OCI-LY7 (cell line): ENCODE results near the gene FANCI. TPM values are rescaled to one million over a fixed set of nuclear protein-coding genes. Genes with fewer than 3 reads are reported as not detected.

Experiments
- BruUV-seq: library from RNA; stranded (reverse); fragments of 400-500 nt; replicated peaks from 2 replicates; lab custom pipeline; 2021; lab: Mats Ljungman, UMichigan
- CTCF ChIA-PET: fragments of 300-600 bp; sonication (Branson Sonifier 250); formaldehyde crosslinking; loops from one replicate; lab custom pipeline; 2022; ENCODE audit warnings: antibody characterized with exemption; ENCODE audit not compliant: unreplicated experiment; lab: Charles Lee
- POLR2A ChIA-PET: fragments of 300-600 bp; sonication (Branson Sonifier 250); formaldehyde crosslinking; loops from one replicate; lab custom pipeline; 2022; ENCODE audit warnings: antibody characterized with exemption; lab: Charles Lee
- DNase-seq: peaks from one replicate; pipeline ENCODE4 v3.0.0-alpha.2; 2015; ENCODE audit warnings: low spot score
- H2AFZ ChIP-seq: fragments of 200-600 bp; sonication (generic), shearing (Covaris generic); 2 replicates; pipeline ENCODE4 v1.6.1; 2014; ENCODE audit warnings: mild to moderate bottlenecking, antibody characterized with exemption, low read length, moderate library complexity
- H3K27ac ChIP-seq: fragments of 200-600 bp; sonication (generic); 2 replicates; pipeline ENCODE4 v1.5.1; 2014; ENCODE audit warnings: mixed run types, low read depth, mild to moderate bottlenecking, moderate library complexity, low read length, inconsistent platforms; ENCODE audit not compliant: poor library complexity, severe bottlenecking
- H3K36me3 ChIP-seq: fragments of 200-600 bp; sonication (generic); 2 replicates; pipeline ENCODE4 v1.6.1; 2014; ENCODE audit warnings: mild to moderate bottlenecking, antibody characterized with exemption, low read length, moderate library complexity, mixed read lengths; ENCODE audit not compliant: insufficient read depth
- H3K4me1 ChIP-seq: fragments of 200-600 bp; sonication (generic); 2 replicates; pipeline ENCODE4 v1.5.1; 2014; ENCODE audit warnings: mild to moderate bottlenecking, low read length; ENCODE audit not compliant: insufficient read depth, poor library complexity, severe bottlenecking
- H3K4me2 ChIP-seq: fragments of 200-600 bp; sonication (generic); 2 replicates; pipeline ENCODE4 v1.6.1; 2014; ENCODE audit warnings: mild to moderate bottlenecking, low read length
- H3K4me3 ChIP-seq: fragments of 200-600 bp; sonication (generic); 2 replicates; pipeline ENCODE4 v1.5.1; 2014; ENCODE audit warnings: mild to moderate bottlenecking, low read depth, low read length; ENCODE audit not compliant: poor library complexity, severe bottlenecking
- H3K79me2 ChIP-seq: fragments of 200-600 bp; sonication (generic); 2 replicates; pipeline ENCODE4 v1.6.1; 2016; ENCODE audit warnings: low read depth, mild to moderate bottlenecking, low read length, moderate library complexity, mixed read lengths; ENCODE audit not compliant: insufficient read depth
- H3K9me2 ChIP-seq: fragments of 200-600 bp; sonication (generic); 2 replicates; pipeline ENCODE4 v1.6.1; 2016; ENCODE audit warnings: mild to moderate bottlenecking, low read length, mixed read lengths; ENCODE audit not compliant: insufficient read depth
- H3K9me3 ChIP-seq: fragments of 200-600 bp; sonication (generic); 2 replicates; pipeline ENCODE4 v1.6.1; 2014; ENCODE audit warnings: mild to moderate bottlenecking, mixed run types, low read length, mixed read lengths
- H4K20me1 ChIP-seq: fragments of 200-600 bp; sonication (generic); 2 replicates; pipeline ENCODE4 v1.6.1; 2014; ENCODE audit warnings: mild to moderate bottlenecking, antibody characterized with exemption, low read length, moderate library complexity, mixed read lengths; ENCODE audit not compliant: insufficient read depth
- EZH2phosphoT487 ChIP-seq: fragments of 200-600 bp; sonication (generic); IDR thresholded peaks from 2 replicates; pipeline ENCODE4 v1.6.1; 2018; ENCODE audit warnings: low read depth, borderline replicate concordance, mild to moderate bottlenecking, mixed run types, antibody characterized with exemption, low read length, moderate library complexity, mixed read lengths
- intact Hi-C: fragments of 100-400 bp; cut with micrococcal nuclease; formaldehyde crosslinking; loops from one replicate; pipeline ENCODE4 v1.10.0; 2022; ENCODE audit not compliant: unreplicated experiment
- total RNA-seq, 2 experiments: library from RNA; depleted of rRNA in 1 of 2; stranded (reverse); fragments of >200 nt in 1 of 2; shearing (Covaris generic) in 1 of 2; gene quantifications; 2 replicates each; pipeline ENCODE4 v1.2.3, GENCODE V29; 2014 to 2022
- TF ChIP-seq, protein P1 (sequence below): fragments of 200-600 bp; sonication (generic); conservative IDR thresholded peaks from 2 replicates; pipeline ENCODE4 v1.5.1; 2014; ENCODE audit warnings: mild to moderate bottlenecking, antibody characterized with exemption, low read length, moderate library complexity, mixed read lengths

FANCI gene
- total RNA-seq, 2 experiments from 2014 or later, result 112 to 211 TPM

DNA sequence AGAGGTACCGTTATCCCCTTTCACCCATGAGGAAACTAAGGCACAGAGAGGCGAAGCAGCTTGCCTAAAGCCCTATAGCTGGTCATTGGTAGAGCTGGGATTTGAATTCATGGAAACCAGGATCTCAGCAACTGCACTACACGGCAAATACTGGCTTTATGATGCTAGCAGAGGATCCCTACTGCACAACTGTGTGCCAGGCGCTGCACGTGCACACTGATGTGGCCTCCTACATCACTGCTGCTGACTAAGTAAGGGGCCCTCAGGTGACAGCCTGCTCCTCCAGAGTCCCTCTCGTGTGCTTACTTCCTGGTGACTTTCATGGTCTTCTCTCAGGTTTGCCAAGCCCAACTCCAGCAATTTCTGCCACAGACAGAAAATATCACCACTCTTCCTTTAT lies 94.3 kb downstream of the FANCI start:
- DNase-seq, result no peak
- no peaks in the 10 kb centered on the region for H4K20me1 ChIP-seq
- peaks cover 12% of the 10 kb centered on the region for H3K79me2 ChIP-seq
- H3K27ac ChIP-seq, result no peak overlapping the region
- H3K4me3 ChIP-seq, result no peak overlapping the region
- CTCF ChIA-PET, result interaction anchor here (1.2 kb wide), 1 partner anchor 21 kb away, joined by 4 read pairs; no protein-coding TSS in a partner anchor
- H3K4me2 ChIP-seq, result no peak overlapping the region
- TF ChIP-seq, protein P1, sequence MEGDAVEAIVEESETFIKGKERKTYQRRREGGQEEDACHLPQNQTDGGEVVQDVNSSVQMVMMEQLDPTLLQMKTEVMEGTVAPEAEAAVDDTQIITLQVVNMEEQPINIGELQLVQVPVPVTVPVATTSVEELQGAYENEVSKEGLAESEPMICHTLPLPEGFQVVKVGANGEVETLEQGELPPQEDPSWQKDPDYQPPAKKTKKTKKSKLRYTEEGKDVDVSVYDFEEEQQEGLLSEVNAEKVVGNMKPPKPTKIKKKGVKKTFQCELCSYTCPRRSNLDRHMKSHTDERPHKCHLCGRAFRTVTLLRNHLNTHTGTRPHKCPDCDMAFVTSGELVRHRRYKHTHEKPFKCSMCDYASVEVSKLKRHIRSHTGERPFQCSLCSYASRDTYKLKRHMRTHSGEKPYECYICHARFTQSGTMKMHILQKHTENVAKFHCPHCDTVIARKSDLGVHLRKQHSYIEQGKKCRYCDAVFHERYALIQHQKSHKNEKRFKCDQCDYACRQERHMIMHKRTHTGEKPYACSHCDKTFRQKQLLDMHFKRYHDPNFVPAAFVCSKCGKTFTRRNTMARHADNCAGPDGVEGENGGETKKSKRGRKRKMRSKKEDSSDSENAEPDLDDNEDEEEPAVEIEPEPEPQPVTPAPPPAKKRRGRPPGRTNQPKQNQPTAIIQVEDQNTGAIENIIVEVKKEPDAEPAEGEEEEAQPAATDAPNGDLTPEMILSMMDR, result no peak
- no peak for TF ChIP-seq EZH2phosphoT487
- peaks cover 22% of the 10 kb centered on the region for H3K4me1 ChIP-seq
- no peaks in the 10 kb centered on the region for H3K9me3 ChIP-seq
- intact Hi-C loops, result no loop called here
- peaks cover 4% of the 10 kb centered on the region for H3K36me3 ChIP-seq
- no TSS peak for BruUV-seq
- H2AFZ ChIP-seq, result 0 out of 2 replicates have a peak overlapping the region, but pooled peaks have one; percentile 34
- no peaks in the 10 kb centered on the region for H3K9me2 ChIP-seq
- POLR2A ChIA-PET, result no interaction called here

DNA sequence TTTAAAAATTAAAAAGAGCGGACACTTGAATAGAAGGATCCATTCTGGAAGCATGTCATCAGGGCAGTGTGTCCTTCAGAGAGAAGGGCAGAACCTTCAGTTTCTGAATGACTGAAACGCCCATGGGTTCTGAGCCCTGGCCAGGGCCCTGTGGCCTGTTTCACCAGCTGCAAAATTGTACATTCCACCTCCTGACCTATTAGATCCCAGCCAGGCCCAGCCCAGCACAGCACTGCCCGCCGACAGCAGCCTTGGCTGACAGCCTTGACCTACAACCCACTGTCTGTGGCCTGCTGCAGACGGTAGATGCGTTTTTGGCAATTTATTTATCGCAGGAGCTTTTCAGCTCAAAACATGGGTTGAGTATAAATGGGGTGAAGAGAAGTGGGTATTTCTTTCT lies 96.8 kb downstream of the FANCI start:
- H3K4me2 ChIP-seq, result no peak overlapping the region
- H3K79me2 ChIP-seq, result no peaks in the 10 kb centered on the region
- H2AFZ ChIP-seq, result no peak overlapping the region
- POLR2A ChIA-PET, result no interaction called here
- H3K4me3 ChIP-seq, result no peak overlapping the region
- H3K9me2 ChIP-seq, result no peaks in the 10 kb centered on the region
- no peak overlapping the region for H3K27ac ChIP-seq
- BruUV-seq, result no TSS peak
- DNase-seq, result no peak
- TF ChIP-seq EZH2phosphoT487, result no peak
- TF ChIP-seq, protein P1, result no peak
- H3K36me3 ChIP-seq, result no peaks in the 10 kb centered on the region
- no peaks in the 10 kb centered on the region for H3K9me3 ChIP-seq
- peaks cover 13% of the 10 kb centered on the region for H3K4me1 ChIP-seq
- H4K20me1 ChIP-seq, result no peaks in the 10 kb centered on the region
- intact Hi-C loops, result no loop called here
- CTCF ChIA-PET, result no interaction called here

DNA sequence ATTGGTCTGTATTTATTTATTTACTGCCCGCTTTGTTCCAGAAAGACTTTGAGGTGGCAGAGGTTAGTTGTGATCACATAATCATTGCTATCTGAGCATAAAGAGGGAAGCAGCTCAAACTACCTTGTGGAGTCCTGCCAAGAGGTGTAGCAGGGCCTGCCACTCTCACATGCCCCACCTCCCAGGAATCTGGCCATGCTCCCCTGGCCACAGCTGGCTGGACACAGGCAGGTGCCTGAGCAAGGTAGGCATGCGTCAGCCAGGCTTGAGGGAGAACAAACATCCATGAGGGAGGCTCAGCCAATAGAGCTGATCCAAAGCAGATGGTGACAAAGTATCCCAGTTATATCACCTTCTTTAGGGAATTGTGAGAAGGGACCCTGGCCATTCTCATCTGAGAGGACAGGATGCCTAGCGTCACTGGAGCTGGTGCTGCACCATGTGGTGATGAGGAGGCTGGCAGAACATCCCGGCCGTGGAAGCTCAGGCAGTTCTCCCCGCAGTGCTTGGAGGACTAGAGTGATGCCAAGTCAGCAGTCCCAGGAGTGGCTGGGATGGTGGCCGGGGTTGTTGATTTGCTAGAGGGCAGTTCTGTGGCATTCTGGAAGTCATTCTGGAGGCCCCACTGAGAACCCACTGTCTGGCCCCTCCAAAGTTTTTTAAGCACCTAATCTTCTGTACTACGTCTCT lies 97.7 kb downstream of the FANCI start:
- H4K20me1 ChIP-seq, result no peaks in the 10 kb centered on the region
- intact Hi-C loops, result no loop called here
- no peak overlapping the region for H3K4me3 ChIP-seq
- H3K4me1 ChIP-seq, result peaks cover 5% of the 10 kb centered on the region
- no peaks in the 10 kb centered on the region for H3K36me3 ChIP-seq
- no peak overlapping the region for H3K27ac ChIP-seq
- CTCF ChIA-PET, result no interaction called here
- H3K9me3 ChIP-seq, result no peaks in the 10 kb centered on the region
- H3K79me2 ChIP-seq, result no peaks in the 10 kb centered on the region
- H3K9me2 ChIP-seq, result no peaks in the 10 kb centered on the region
- no peak for DNase-seq
- POLR2A ChIA-PET, result no interaction called here
- no peak for TF ChIP-seq EZH2phosphoT487
- TF ChIP-seq, protein P1, result no peak
- no peak overlapping the region for H2AFZ ChIP-seq
- H3K4me2 ChIP-seq, result no peak overlapping the region
- BruUV-seq, result no TSS peak
